HEK293 (cell line): ENCODE results near the gene FERMT2.

Experiments used
- CTCF ChIA-PET: fragments of 350-600 bp; formaldehyde crosslinking; extraction: SDS; loops from one replicate; lab custom pipeline; 2021; ENCODE audit warnings: antibody characterized with exemption; lab: Yijun Ruan, JAX
- POLR2A ChIA-PET: fragments of 300-600 bp; formaldehyde crosslinking; extraction: SDS; loops from one replicate; lab custom pipeline; 2020; ENCODE audit warnings: antibody characterized with exemption, inconsistent platforms; lab: Yijun Ruan, JAX
- H3K27ac ChIP-seq: fragments of 200-500 bp; sonication (Bioruptor generic); 2 replicates; pipeline ENCODE4 v1.5.1; 2014; ENCODE audit warnings: low read depth, low read length, control low read depth, inconsistent platforms; ENCODE audit errors: extremely low read depth
- H3K36me3 ChIP-seq, 2 experiments: fragments of 200-500 bp in 1 of 2; sonication (Bioruptor generic) in 1 of 2; 1 replicate in 1 of 2; 2 replicates in 1 of 2; pipeline ENCODE4 v1.5.1; 2014 to 2017; ENCODE audit warnings: inconsistent platforms in 2 of 2, low read length in 2 of 2; ENCODE audit not compliant: control insufficient read depth in 2 of 2, insufficient read depth in 1 of 2
- H3K4me1 ChIP-seq: fragments of 200-500 bp; sonication (Bioruptor generic); 2 replicates; pipeline ENCODE4 v1.5.1; 2014; ENCODE audit warnings: mild to moderate bottlenecking, low read length, inconsistent platforms; ENCODE audit not compliant: control insufficient read depth, insufficient read depth
- H3K4me3 ChIP-seq: 2 replicates; pipeline ENCODE4 v1.5.1; 2011; ENCODE audit warnings: low read depth, mild to moderate bottlenecking, control low read depth, low read length, moderate library complexity
- H3K9me3 ChIP-seq: fragments of 200-500 bp; sonication (Bioruptor generic); 2 replicates; pipeline ENCODE4 v1.5.1; 2014; ENCODE audit warnings: low read depth, low read length, inconsistent platforms; ENCODE audit not compliant: control insufficient read depth, insufficient read depth
- HOXA7 ChIP-seq: sonication (generic); formaldehyde crosslinking; IDR thresholded peaks from 2 replicates; pipeline ENCODE4 v1.8.1; 2022; ENCODE audit warnings: missing genetic modification reagents, borderline replicate concordance
- KLF16 ChIP-seq: fragments of 450-650 bp; formaldehyde crosslinking; IDR thresholded peaks from 2 replicates; pipeline ENCODE4 v1.5.1; 2017; ENCODE audit warnings: missing biosample characterization, missing genetic modification characterization
- OSR2 ChIP-seq: fragments of 450-650 bp; formaldehyde crosslinking; IDR thresholded peaks from 2 replicates; pipeline ENCODE4 v1.5.1; 2016; ENCODE audit warnings: missing biosample characterization, missing genetic modification characterization
- RBAK ChIP-seq: fragments of 450-650 bp; formaldehyde crosslinking; IDR thresholded peaks from 2 replicates; pipeline ENCODE4 v1.5.1; 2016; ENCODE audit warnings: missing biosample characterization, missing genetic modification characterization
- TRIM28 ChIP-seq: IDR thresholded peaks from 2 replicates; pipeline ENCODE4 v1.6.1; 2011; ENCODE audit warnings: low read length, control low read depth, borderline replicate concordance
- ZBTB20 ChIP-seq: fragments of 450-650 bp; formaldehyde crosslinking; IDR thresholded peaks from 2 replicates; pipeline ENCODE4 v1.5.1; 2016; ENCODE audit warnings: missing biosample characterization, missing genetic modification characterization
- ZFHX2 ChIP-seq: fragments of 450-650 bp; formaldehyde crosslinking; conservative IDR thresholded peaks from 2 replicates; pipeline ENCODE4 v1.5.1; 2016; ENCODE audit warnings: missing biosample characterization, missing genetic modification characterization
- ZFP69B ChIP-seq: fragments of 450-650 bp; formaldehyde crosslinking; IDR thresholded peaks from 2 replicates; pipeline ENCODE4 v1.5.1; 2016; ENCODE audit warnings: missing biosample characterization, missing genetic modification characterization
- ZNF121 ChIP-seq: fragments of 450-650 bp; formaldehyde crosslinking; IDR thresholded peaks from 2 replicates; pipeline ENCODE4 v1.5.1; 2016; ENCODE audit warnings: missing biosample characterization, missing genetic modification characterization
- ZNF132 ChIP-seq: fragments of 450-650 bp; formaldehyde crosslinking; IDR thresholded peaks from 2 replicates; pipeline ENCODE4 v1.5.1; 2017; ENCODE audit warnings: missing biosample characterization, missing genetic modification characterization, borderline replicate concordance
- ZNF138 ChIP-seq: fragments of 450-650 bp; formaldehyde crosslinking; IDR thresholded peaks from 2 replicates; pipeline ENCODE4 v1.5.1; 2016; ENCODE audit warnings: missing biosample characterization, missing genetic modification characterization, borderline replicate concordance
- ZNF202 ChIP-seq: fragments of 450-650 bp; formaldehyde crosslinking; IDR thresholded peaks from 2 replicates; pipeline ENCODE4 v1.5.1; 2016; ENCODE audit warnings: missing biosample characterization, missing genetic modification characterization, borderline replicate concordance
- ZNF223 ChIP-seq: fragments of 450-650 bp; formaldehyde crosslinking; IDR thresholded peaks from 2 replicates; pipeline ENCODE4 v1.5.1; 2016; ENCODE audit warnings: missing biosample characterization, missing genetic modification characterization
- ZNF248 ChIP-seq: fragments of 450-650 bp; formaldehyde crosslinking; IDR thresholded peaks from 2 replicates; pipeline ENCODE4 v1.5.1; 2017; ENCODE audit warnings: missing biosample characterization, missing genetic modification characterization
- ZNF433 ChIP-seq: fragments of 450-650 bp; formaldehyde crosslinking; IDR thresholded peaks from 2 replicates; pipeline ENCODE4 v1.5.1; 2016; ENCODE audit warnings: missing biosample characterization, missing genetic modification characterization, low read depth
- ZNF544 ChIP-seq: fragments of 450-650 bp; formaldehyde crosslinking; IDR thresholded peaks from 2 replicates; pipeline ENCODE4 v1.5.0; 2017; ENCODE audit warnings: missing biosample characterization, missing genetic modification characterization
- ZNF624 ChIP-seq: fragments of 450-650 bp; formaldehyde crosslinking; IDR thresholded peaks from 2 replicates; pipeline ENCODE4 v1.5.1; 2017; ENCODE audit warnings: missing biosample characterization, missing genetic modification characterization
- ZNF707 ChIP-seq: fragments of 450-650 bp; formaldehyde crosslinking; IDR thresholded peaks from 2 replicates; pipeline ENCODE4 v1.5.1; 2016; ENCODE audit warnings: missing biosample characterization, missing genetic modification characterization
- ZNF792 ChIP-seq: fragments of 450-650 bp; formaldehyde crosslinking; IDR thresholded peaks from 2 replicates; pipeline ENCODE4 v1.5.1; 2016; ENCODE audit warnings: missing biosample characterization, missing genetic modification characterization
- ZSCAN16 ChIP-seq: fragments of 450-650 bp; formaldehyde crosslinking; IDR thresholded peaks from 2 replicates; pipeline ENCODE4 v1.5.1; 2016; ENCODE audit warnings: missing biosample characterization, missing genetic modification characterization
- ZSCAN23 ChIP-seq: fragments of 450-650 bp; formaldehyde crosslinking; IDR thresholded peaks from 2 replicates; pipeline ENCODE4 v1.5.1; 2016; ENCODE audit warnings: missing biosample characterization, missing genetic modification characterization
- ZSCAN30 ChIP-seq: fragments of 450-650 bp; IDR thresholded peaks from 2 replicates; pipeline ENCODE4 v1.5.1; 2018; ENCODE audit warnings: missing biosample characterization, mild to moderate bottlenecking, missing genetic modification characterization, moderate library complexity
- TF ChIP-seq, protein P1 (sequence below): fragments of 450-650 bp; formaldehyde crosslinking; IDR thresholded peaks from 2 replicates; pipeline ENCODE4 v1.5.1; 2016; ENCODE audit warnings: missing biosample characterization, missing genetic modification characterization
- TF ChIP-seq, protein P2 (sequence below): fragments of 450-650 bp; formaldehyde crosslinking; IDR thresholded peaks from 2 replicates; pipeline ENCODE4 v1.5.1; 2017; ENCODE audit warnings: missing biosample characterization, missing genetic modification characterization
- TF ChIP-seq, protein P3 (sequence below): fragments of 450-650 bp; IDR thresholded peaks from 2 replicates; pipeline ENCODE4 v1.5.1; 2018; ENCODE audit warnings: missing biosample characterization, mild to moderate bottlenecking, missing genetic modification characterization
- TF ChIP-seq, protein P4 (sequence below): fragments of 450-650 bp; formaldehyde crosslinking; IDR thresholded peaks from 2 replicates; pipeline ENCODE4 v1.5.1; 2016; ENCODE audit warnings: missing biosample characterization, missing genetic modification characterization

Gene FERMT2

DNA sequence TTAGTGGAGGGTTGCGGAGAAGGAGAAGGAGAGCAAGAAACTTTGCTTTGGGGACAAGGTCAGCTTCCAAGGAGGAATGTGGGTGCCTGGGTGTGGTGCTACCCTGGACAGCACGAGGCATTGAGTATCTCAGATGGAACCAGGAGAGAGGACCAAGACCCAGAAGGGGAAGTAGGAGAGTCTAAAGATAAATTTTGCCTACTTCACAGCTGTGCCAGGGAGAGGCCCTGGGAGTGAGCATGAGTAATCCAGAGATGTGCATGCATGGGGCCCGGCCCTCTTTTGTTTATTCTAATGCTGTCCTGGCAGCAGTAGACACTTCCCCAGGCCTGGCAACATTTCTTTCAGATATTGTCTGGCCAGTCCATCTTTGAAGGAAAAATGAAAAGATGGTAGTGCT lies 110.0 kb downstream of the FERMT2 start:
- no peaks in the 10 kb centered on the region for H3K9me3 ChIP-seq
- POLR2A ChIA-PET = no interaction called here
- TF ChIP-seq ZBTB20 (peak; percentile 85), ZNF248 (tag by site-specific recombination) (no peak), ZNF132 (no peak), KLF16 (tag by site-specific recombination) (no peak), OSR2 (tag by site-specific recombination) (no peak), ZFP69B (tag by site-specific recombination) (no peak), HOXA7 (CRISPR knock-in tag) (no peak), ZNF792 (tag by site-specific recombination) (no peak), TRIM28 (no peak), ZNF624 (tag by site-specific recombination) (no peak), ZNF202 (tag by site-specific recombination) (no peak), ZSCAN30 (tag by site-specific recombination) (peak; percentile 36; the same call in 1 of the 2 replicates), RBAK (tag by site-specific recombination) (no peak)
- TF ChIP-seq, all 188 proteins: peak for 2
- Histone ChIP-seq H3K4me1 (peaks cover 3% of the 10 kb centered on the region; the same call in 1 of the 2 replicates), H3K36me3 (no peaks in the 10 kb centered on the region), H3K4me3 (no peak overlapping the region), H3K27ac (no peak overlapping the region)
- CTCF ChIA-PET = interaction anchor here (0.6 to 1.4 kb wide), 2 partner anchors 11 to 18 kb away, joined by 5 read pairs; no protein-coding TSS in a partner anchor

DNA sequence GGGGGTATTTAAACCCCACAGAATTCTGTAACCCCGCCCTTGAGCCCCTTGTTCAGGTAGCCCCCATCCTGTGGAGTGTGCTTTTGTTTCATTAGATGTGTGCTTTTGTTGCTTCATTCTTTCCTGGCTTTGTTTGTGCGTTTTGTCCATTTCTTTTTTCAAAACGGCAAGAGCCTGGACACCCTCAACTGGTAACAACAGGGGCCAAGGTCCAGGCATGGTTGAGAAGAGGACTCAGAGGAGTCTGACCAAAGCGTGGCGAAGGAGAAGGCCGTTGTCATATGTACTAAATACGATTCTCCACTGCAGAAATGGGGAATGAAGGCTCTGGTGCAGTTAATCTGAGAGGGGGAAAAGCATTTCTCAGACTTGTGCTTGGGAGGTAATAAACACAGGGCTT lies 113.4 kb downstream of the FERMT2 start:
- H3K9me3 ChIP-seq = no peaks in the 10 kb centered on the region
- ChIA-PET POLR2A (no interaction called here), CTCF (interaction anchor here (1.0 kb wide), 1 partner anchor 13 kb away, joined by 3 read pairs; no protein-coding TSS in a partner anchor)
- TF ChIP-seq ZNF138 (tag by site-specific recombination) (no peak), ZSCAN16 (no peak), ZNF707 (no peak), ZNF544 (tag by site-specific recombination) (no peak), ZSCAN23 (no peak), ZFHX2 (tag by site-specific recombination) (no peak), ZBTB20 (no peak), ZNF223 (tag by site-specific recombination) (no peak), ZNF433 (tag by site-specific recombination) (no peak), ZNF121 (no peak)
- TF ChIP-seq, protein P1, sequence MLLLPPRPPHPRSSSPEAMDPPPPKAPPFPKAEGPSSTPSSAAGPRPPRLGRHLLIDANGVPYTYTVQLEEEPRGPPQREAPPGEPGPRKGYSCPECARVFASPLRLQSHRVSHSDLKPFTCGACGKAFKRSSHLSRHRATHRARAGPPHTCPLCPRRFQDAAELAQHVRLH (tag by site-specific recombination) = no peak
- TF ChIP-seq, protein P2, sequence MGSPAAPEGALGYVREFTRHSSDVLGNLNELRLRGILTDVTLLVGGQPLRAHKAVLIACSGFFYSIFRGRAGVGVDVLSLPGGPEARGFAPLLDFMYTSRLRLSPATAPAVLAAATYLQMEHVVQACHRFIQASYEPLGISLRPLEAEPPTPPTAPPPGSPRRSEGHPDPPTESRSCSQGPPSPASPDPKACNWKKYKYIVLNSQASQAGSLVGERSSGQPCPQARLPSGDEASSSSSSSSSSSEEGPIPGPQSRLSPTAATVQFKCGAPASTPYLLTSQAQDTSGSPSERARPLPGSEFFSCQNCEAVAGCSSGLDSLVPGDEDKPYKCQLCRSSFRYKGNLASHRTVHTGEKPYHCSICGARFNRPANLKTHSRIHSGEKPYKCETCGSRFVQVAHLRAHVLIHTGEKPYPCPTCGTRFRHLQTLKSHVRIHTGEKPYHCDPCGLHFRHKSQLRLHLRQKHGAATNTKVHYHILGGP = no peak
- TF ChIP-seq, protein P3, sequence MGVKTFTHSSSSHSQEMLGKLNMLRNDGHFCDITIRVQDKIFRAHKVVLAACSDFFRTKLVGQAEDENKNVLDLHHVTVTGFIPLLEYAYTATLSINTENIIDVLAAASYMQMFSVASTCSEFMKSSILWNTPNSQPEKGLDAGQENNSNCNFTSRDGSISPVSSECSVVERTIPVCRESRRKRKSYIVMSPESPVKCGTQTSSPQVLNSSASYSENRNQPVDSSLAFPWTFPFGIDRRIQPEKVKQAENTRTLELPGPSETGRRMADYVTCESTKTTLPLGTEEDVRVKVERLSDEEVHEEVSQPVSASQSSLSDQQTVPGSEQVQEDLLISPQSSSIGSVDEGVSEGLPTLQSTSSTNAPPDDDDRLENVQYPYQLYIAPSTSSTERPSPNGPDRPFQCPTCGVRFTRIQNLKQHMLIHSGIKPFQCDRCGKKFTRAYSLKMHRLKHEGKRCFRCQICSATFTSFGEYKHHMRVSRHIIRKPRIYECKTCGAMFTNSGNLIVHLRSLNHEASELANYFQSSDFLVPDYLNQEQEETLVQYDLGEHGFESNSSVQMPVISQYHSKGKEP (tag by site-specific recombination) = no peak
- TF ChIP-seq, protein P4, sequence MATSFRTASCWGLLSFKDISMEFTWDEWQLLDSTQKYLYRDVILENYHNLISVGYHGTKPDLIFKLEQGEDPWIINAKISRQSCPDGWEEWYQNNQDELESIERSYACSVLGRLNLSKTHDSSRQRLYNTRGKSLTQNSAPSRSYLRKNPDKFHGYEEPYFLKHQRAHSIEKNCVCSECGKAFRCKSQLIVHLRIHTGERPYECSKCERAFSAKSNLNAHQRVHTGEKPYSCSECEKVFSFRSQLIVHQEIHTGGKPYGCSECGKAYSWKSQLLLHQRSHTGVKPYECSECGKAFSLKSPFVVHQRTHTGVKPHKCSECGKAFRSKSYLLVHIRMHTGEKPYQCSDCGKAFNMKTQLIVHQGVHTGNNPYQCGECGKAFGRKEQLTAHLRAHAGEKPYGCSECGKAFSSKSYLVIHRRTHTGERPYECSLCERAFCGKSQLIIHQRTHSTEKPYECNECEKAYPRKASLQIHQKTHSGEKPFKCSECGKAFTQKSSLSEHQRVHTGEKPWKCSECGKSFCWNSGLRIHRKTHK (tag by site-specific recombination) = no peak
- peaks cover 18% of the 10 kb centered on the region for H3K4me1 ChIP-seq
- no peak overlapping the region for H3K27ac ChIP-seq
- H3K36me3 ChIP-seq = no peaks in the 10 kb centered on the region
- no peak overlapping the region for H3K4me3 ChIP-seq
